Endothelial cell (in vitro differentiated cells): ENCODE data around the gene GABRG3. TPM values are rescaled to one million over a fixed set of nuclear protein-coding genes. Genes with fewer than 3 reads are reported as not detected.

ENCODE experiments used
- DNase-seq: peaks from one replicate; pipeline ENCODE4 v3.0.0; 2021; ENCODE audit warnings: low spot score
- H3K27ac Mint-ChIP-seq: one replicate; pipeline ENCODE4 v1.8.0; 2021; ENCODE audit warnings: mixed read lengths, inconsistent platforms; ENCODE audit not compliant: unreplicated experiment
- H3K27me3 Mint-ChIP-seq: one replicate; pipeline ENCODE4 v1.8.0; 2021; ENCODE audit warnings: mild to moderate bottlenecking, moderate library complexity, mixed read lengths, inconsistent platforms; ENCODE audit not compliant: unreplicated experiment
- H3K36me3 Mint-ChIP-seq: one replicate; pipeline ENCODE4 v1.8.0; 2021; ENCODE audit warnings: mild to moderate bottlenecking, low read depth, mixed read lengths, inconsistent platforms; ENCODE audit not compliant: unreplicated experiment
- H3K4me1 Mint-ChIP-seq: one replicate; pipeline ENCODE4 v1.8.0; 2021; ENCODE audit warnings: mild to moderate bottlenecking, mixed read lengths, inconsistent platforms; ENCODE audit not compliant: unreplicated experiment
- H3K4me3 Mint-ChIP-seq: one replicate; pipeline ENCODE4 v1.8.0; 2021; ENCODE audit warnings: mild to moderate bottlenecking, mixed read lengths, inconsistent platforms; ENCODE audit not compliant: unreplicated experiment
- H3K9me3 Mint-ChIP-seq: one replicate; pipeline ENCODE4 v1.8.0; 2021; ENCODE audit warnings: mixed read lengths, inconsistent platforms; ENCODE audit not compliant: unreplicated experiment
- CTCF ChIP-seq: fragments of 200-600 bp; sonication (generic); IDR thresholded peaks from one replicate; pipeline ENCODE4 v1.5.0; 2021; ENCODE audit warnings: antibody characterized with exemption; ENCODE audit not compliant: unreplicated experiment
- total RNA-seq: library from RNA; stranded (reverse); fragmentation: NEBNext Ultra II Directional; extraction: Animal tissue kit (Norgen Biotek cat#: 25700); gene quantifications from one replicate; pipeline ENCODE4 v1.2.1, GENCODE V29; 2021; ENCODE audit not compliant: unreplicated experiment

Gene GABRG3
- total RNA-seq, 1 donor from 2014 or later: 0.21 TPM

DNA sequence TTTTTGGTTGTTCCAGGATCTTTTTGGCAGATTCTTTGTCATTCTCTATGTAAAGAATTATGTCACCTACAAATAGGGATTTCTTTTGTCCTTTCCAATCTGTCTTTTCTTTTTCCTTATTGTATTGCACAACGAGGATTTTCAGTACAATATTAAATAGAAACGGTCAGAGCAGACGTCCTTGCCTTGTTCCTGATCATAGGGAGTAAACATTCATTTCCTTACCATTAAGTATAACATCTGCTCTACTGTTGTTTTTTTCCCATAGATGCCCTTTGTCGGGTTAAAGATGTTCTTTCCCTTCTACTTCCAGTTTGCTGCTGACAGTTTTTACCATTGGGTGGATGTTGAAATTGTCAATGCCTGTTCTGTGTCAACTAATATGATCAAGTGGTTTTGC, 599.8 kb downstream of the GABRG3 start:
- no peaks in the 10 kb centered on the region for H3K27me3 Mint-ChIP-seq
- TF ChIP-seq CTCF: no peak
- H3K9me3 Mint-ChIP-seq: no peaks in the 10 kb centered on the region
- H3K4me3 Mint-ChIP-seq: no peak overlapping the region
- DNase-seq: no peak
- H3K4me1 Mint-ChIP-seq: no peaks in the 10 kb centered on the region
- H3K27ac Mint-ChIP-seq: no peak overlapping the region
- H3K36me3 Mint-ChIP-seq: no peaks in the 10 kb centered on the region

DNA sequence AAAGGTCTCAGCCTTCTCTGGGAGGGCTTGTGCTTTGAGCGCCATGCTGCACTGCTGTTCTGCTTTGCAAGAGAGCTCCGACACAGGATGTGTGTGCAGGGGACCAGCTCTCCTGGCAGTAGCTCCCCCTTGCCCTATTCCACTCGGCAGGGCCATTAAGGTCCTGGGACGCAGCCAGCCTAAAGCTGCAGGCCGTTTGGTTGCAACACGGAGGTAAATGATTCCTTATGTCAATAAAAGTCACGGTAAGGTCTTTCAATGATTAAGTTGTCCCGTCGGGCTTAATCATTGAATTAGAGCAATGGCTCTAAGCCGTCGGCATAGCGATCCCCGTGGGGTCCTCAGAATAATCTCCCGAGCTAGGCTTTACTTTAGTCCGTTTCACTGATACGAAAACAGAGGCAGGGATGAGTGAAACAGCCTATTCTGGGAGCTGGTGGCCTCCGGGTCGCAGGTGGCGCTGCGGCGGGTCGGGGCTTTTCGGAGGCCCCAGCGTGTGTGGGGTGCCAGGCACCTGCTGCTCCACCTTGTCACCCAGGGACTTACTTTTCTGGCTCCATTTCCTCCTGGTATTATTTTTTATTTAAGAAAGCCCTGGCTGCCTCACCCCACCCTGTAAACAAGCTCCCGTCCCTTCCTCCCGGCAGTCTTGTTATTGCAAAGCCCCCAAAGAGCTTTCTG, 603.0 kb downstream of the GABRG3 start:
- Mint-ChIP-seq H3K27ac (no peak overlapping the region), H3K4me1 (no peaks in the 10 kb centered on the region), H3K27me3 (peaks cover 2% of the 10 kb centered on the region), H3K36me3 (no peaks in the 10 kb centered on the region), H3K4me3 (no peak overlapping the region), H3K9me3 (no peaks in the 10 kb centered on the region)
- DNase-seq: no peak
- TF ChIP-seq CTCF: no peak

- no peaks in the 10 kb centered on the region for H3K4me1 Mint-ChIP-seq
- H3K4me3 Mint-ChIP-seq: no peak overlapping the region
- DNase-seq: no peak
- no peak for TF ChIP-seq CTCF
- no peak overlapping the region for H3K27ac Mint-ChIP-seq
- H3K27me3 Mint-ChIP-seq: peaks cover 2% of the 10 kb centered on the region
- no peaks in the 10 kb centered on the region for H3K36me3 Mint-ChIP-seq
- H3K9me3 Mint-ChIP-seq: no peaks in the 10 kb centered on the region
Observed at GRCh38 chr15:27574541-27575054, 603.6 kb downstream of the GABRG3 start.

GRCh38 chr15:27575521-27575920, 604.5 kb downstream of the GABRG3 start:
- DNase-seq: no peak
- Mint-ChIP-seq H3K36me3 (no peaks in the 10 kb centered on the region), H3K27ac (no peak overlapping the region), H3K27me3 (peaks cover 2% of the 10 kb centered on the region), H3K9me3 (no peaks in the 10 kb centered on the region), H3K4me3 (no peak overlapping the region), H3K4me1 (no peaks in the 10 kb centered on the region)
- no peak for TF ChIP-seq CTCF

DNA sequence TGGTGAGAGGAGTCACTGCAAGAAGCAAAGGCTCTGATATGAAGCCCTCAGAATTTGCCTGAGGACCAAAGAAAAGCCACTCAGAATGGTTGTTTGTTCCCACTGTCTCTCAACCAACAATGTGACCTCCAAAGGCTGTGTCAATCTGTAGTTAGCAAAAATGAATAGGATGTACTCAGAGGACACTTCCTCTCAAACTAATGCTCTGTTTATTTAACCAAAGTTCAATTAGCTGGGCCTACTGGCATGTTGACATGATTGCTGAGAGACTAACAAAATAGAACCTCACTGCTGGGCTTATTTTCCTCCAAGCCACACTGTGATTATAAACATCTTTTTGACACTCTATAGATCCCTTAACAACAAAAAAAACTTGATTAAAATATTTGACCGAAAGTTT, 605.6 kb downstream of the GABRG3 start:
- Mint-ChIP-seq H3K36me3 (no peaks in the 10 kb centered on the region), H3K4me3 (no peak overlapping the region), H3K27me3 (peaks cover 2% of the 10 kb centered on the region), H3K9me3 (no peaks in the 10 kb centered on the region), H3K4me1 (no peaks in the 10 kb centered on the region), H3K27ac (no peak overlapping the region)
- no peak for DNase-seq
- no peak for TF ChIP-seq CTCF
